ENCODE results near the gene SMCO2.

Gene SMCO2

DNA sequence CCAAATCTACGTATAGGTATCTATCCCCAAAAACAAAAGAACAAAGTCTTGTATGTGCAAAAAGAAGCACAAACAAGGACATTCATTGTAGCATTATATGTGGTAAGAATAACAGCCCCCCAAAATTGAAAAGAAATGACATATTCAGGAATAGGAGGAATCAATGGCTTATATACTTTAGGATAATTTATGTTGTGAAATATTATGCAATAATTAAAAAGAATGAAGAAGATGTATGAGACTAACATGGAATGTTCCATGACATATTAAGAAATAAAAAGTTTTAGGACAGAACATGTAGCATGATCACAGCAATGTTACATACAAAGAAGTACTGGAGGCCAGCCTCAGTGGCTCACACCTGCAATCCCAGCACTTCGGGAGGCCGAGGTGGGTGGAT is 9.1 kb downstream of the SMCO2 start:
- DNase-seq: no peak

DNA sequence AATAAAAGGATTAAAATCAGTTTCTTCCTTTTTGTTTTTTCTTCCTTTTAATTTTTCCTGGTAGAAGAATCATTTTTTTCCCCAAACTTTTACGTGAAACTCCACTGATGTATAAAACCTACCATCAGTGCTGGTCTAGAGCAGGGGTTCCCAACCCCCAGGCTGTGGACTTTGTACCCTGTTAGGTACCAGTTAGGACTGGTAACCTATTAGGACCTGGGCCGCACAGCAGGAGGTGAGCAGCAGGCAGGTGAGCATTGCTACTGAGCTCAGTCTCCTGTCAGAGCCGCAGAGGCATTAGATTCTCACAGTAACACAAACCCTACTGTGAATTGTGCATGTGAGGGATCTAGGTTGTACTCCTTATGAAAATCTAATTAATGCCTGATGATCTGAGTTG is 10.1 kb downstream of the SMCO2 start:
- no peak for DNase-seq

DNA sequence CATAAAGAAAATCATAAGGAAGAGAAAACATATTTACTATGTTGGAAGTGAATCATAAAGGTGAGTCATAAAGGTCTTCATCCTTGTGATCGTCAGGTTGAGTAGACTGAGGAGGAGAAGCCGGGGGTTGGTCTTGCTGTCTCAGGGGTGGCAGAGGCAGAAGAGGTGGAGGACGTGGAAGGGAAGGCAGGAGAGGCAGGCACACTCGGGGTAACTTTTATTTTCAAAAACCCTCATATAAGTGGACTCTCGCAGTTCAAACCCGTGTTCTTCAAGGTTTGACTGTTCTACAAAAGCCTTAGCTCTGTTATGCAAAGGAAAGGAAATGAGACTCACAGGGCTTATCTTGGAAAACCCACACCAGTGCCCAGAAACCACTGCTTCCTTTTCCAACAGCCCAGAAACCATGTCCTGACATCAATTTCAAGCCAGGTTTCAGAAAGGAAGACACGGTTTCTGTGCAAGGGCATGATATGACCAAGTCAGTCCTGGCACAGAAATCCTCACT is 14.0 kb downstream of the SMCO2 start:
- DNase-seq: no peak

DNA sequence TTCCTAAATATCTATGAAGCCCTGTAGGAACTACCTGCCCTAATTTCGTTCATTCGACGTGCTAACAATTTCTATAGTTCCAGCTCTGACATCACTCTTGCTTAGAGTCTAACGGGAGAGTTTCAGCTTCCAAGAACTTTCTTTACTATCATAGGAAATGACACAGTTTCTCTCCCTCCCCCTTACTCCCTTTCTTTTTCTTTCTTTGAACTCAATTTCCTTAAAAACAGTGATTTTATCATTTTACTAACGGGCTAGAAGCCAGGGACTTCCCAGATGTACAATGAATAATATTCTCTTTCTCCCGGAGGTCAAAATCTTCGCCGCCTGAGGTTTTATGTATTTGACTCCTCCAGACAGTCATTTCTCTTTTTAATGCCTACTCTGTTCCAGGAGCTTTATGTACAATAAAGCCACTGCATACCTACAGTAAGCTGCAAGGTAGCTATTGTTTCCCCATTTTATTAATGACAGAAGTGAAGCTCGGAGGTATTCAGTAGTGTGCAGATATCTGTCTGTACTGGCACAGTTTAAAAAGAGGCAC is 15.7 kb downstream of the SMCO2 start:
- no peak for DNase-seq

DNA sequence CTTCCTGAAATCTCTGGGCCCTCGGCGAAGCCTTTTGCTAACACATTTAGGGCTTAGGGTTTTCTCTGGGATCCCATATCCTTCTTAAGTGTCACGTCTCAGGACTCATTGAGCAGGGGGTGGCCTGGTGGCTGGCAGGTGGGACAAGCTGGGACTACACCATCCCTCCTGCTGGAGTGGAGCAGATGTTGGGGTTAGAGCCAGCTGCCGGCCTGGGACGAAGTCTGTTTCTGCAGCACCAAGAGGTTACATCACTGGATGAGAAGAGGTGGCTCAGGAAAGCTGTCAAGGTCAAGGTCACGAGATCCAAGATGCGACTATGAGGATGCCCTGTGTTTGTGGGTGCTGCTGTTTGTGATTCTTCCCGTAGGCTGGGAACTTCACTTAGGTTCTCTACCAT is 16.3 kb downstream of the SMCO2 start:
- no peak for DNase-seq

DNA sequence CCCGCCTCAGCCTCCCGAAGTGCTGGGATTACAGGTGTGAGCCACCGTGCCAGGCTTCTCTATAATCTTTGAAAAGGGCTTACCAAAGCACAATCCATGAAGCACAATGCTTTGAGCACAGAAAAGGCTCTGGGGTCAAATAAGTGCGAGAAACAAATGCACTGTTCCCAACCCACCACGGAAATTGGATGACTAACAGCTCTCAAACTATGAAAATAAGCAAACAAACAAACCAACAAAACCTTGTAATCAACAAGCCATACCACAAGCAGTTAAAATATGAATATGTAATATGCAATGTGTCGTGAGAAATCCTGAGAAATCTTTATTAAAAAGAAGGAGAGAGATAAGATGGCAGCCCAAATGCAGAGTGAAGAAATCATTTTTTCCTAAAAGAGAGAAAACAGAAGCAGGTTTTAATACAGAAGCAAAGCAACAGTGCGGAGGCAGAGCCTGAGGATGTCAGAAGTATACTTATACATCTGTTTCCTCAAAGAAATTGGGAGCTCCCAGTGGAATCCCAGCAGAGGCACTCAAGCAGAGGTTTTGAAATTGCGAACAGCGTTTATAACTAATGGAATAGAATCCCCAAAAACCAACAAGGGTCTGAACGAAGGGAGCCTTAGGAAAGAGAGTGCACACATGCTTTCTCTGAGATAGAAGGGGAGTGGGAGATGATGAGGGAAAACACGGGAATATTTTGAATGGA is 17.1 kb downstream of the SMCO2 start:
- no peak for DNase-seq

DNA sequence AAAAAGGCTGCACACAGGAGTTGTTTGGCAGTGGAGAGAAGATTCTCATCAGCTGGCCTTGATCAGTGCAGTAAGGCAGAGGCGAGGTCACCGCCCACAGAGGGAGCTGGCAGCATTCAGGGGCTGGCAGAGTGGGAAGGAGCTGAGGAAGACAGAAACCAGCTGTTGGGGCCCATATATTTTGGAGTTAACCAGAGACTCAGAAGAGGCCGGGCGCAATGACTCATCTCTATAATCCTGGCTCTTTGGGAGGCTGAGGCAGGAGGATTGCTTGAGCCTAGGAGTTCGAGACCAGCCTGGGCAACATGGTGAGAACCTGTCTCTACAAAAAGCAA is 17.7 kb downstream of the SMCO2 start:
- no peak for DNase-seq

DNA sequence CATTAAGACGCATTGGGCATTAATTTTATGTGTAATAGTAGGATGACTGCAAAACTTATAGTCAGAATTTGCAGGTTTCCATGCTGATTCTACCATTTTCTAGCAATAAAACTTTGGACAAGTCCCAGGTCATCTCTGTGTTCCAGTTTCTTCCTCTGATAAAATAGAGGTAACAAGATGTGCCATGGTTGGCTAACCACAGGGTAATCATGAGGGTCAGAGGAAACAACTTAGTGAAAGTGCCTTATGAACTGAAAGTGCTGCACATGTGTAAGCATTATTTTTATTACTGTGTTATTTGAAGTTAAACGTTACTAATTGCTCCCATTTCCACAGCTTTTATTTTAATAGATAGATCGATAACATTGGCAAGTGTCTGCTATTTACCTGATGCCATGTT is 21.1 kb downstream of the SMCO2 start:
- DNase-seq: no peak

DNA sequence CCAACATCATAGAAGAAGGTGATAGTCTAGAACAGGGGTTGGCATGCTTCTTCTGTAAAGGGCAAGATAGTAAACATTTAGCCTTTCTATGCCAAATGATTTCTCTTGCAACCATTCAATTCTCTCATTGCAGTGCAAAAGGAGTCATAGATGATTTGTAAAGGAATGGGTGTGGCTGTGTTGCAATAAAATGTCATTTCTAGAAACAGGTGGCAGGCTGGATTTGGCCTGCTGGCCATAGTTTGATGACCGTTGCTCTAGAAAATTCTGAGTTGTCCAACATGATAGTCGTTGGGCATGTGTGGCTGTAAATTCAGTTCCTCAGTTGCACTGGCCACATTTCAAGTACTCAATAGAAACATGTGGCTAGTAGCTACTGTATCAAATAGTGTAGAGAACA is 21.7 kb downstream of the SMCO2 start:
- DNase-seq: no peak

DNA sequence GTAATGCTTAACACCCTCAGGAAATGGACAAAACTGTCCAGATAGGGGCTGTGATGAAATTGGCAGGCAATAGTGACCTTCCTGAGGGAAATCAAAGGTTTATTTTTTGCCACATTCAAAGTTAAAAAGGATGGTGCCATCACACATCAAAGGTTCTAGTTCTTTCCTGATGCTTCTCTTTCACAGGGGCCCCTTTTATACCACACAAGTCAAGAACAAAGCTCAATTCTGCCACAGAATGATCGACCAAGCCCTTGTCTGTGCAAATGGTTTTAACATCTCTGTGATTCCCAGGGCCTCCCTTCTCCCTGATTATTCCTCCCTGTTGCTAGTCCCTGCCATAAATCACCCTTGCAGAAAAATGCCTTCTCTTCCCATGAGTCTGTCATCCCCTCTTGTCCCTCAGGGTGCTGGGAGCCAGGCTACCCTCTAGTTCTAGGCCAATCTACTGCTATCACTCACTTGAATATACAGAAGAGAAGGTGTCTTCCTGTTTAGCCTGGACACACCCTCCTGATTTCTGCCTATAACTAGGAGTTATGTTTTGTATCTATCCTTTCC is 22.7 kb downstream of the SMCO2 start:
- DNase-seq: no peak

DNA sequence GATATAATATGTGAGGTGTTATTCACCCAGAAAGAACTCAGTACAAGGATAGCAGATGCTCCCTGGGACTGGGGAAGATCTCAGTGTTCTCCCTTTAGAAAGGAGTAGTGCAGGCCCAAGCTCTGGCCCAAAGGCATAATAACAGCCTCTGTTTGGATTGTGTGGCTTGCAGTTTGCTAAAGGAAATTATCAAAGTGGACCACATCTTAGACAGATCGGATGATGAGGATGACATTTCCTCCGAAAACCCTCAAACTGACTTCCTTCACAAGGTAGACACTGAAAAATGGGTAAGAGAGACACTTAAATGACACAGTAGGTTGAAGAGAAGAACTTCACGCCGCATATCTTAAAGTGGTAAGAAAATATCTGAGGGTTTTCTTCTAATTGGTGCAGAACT is 26.1 kb downstream of the SMCO2 start:
- no peak for DNase-seq

DNA sequence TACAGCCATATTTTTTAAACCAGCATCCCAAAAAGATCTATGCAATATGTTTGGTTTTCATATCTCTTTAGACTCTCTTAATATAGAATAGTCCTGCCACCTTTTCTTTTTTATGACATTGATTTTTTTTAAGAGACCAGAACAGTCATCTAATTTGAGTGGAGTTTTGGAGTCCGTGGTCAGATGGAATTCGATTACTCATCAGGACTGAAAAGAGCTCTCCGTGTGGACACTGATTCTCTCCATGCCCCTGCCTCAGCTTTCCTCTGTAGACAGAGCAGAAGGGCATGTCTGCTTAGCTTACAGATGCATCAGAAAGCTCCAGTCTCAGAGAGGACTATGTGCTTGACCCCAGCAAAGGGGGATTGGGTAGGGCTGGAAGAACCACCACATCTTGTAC is 27.8 kb downstream of the SMCO2 start:
- no peak for DNase-seq

DNA sequence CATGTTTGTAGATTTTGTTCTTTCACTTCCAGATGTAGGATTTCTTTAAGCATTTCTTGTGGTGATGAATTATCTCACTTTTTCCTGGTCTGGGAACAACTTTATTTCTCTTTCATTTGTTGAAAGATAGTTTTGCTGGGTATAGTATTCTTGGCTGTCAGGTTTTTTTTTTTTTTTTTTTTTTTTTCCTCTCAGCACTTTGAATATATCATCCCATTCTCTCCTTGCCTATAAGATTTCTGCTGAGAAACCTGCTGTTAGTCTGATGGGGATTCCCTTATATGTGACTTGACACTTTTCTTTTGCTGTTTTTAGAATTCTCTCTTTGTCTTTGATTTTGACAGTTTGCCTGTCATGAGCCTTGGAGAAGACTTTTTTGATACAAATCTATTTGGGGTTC is 30.5 kb downstream of the SMCO2 start:
- no peak for DNase-seq

DNA sequence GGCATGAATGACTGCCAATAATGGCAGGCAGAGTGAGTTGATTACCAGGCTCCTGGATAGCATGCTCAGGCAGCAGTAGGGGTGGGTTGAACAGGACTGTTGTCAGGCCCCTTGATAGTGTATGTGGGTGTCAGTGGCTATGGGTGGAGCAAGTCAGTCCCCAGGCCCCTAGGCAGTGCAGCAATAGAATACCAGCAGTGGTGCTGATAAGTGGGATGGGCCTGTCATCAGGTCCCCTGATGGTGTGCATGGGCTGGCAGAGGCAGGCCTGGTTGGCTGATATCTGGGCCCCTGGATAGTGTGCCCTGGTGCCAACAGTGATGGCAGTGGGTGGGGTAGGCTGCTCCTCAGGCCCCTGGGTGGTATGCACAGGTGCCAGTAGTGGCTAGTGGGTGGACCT is 32.4 kb downstream of the SMCO2 start:
- no peak for DNase-seq

DNA sequence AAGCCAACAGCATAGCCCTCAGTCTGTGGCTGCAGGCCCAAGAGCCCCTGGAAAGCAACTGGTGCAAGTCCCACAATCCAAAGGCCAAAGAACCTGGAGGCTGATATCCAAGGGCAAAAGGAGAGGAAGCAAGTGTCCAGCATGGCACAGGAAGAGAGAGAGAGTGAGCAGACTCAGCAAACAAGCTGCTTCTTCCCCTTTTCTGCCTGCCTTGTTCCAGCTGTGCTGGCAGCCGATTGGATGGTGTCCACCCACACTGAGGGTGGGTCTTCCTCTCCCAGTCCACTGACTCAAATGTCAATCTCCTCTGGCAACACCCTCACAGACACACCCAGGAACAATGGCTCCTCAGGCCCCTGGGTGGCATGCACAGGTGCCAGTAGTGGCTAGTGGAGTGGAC is 33.5 kb downstream of the SMCO2 start:
- no peak for DNase-seq

DNA sequence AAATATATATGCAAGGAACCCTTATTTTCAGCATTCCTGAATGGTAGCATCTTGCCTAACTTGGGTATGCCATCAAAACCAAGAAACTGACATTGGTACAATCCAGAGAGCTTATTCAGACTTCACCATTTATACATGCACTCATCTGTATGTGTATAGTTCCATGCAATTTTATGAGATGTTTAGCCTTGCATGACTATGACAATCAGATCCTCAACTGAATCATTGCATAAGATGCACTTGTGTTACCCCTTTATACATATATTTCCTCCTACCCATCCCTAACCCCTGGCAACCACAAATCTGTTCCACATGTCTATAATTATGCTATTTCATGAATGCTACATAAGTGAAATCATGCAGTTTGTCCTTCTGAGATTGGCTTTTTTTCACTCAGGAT is 40.4 kb downstream of the SMCO2 start:
- no peak for DNase-seq

DNA sequence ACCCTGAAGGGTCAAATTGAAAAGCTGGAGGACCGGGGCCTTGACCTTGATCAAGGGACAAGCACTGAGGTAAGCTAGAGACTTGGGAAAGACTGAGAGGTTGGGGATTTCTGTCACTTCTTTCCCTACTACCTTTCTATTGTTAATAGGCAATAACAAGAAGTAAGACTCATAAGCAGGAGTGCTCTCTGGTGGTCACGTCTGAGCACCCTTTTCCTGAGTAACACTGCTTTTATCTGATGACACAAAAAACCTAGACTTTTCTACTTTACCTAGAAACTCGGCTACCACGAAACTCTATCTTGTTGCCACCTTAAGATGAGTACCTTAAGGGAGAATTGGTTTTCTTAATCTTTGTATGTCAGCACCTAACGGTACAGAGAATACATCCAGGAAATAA is 41.9 kb downstream of the SMCO2 start:
- no peak for DNase-seq

DNA sequence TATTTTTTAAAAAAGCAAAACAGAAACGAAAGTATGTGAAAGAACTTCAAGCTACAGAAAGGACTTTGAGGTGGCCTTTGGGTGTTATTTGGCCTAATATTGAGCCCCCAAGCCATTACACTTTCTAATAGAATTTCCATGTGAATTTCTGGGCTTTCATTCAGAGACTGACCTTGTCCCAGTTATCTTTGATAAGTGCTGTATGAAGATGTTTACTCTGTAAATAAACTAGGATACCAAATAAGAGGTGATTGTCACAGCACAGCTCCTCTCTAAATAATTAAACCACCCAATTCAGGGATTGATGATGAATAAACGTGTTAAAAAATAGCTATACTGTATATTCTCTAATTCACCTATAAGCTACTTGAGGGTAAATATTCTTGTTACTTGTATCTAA is 44.7 kb downstream of the SMCO2 start:
- no peak for DNase-seq

DNA sequence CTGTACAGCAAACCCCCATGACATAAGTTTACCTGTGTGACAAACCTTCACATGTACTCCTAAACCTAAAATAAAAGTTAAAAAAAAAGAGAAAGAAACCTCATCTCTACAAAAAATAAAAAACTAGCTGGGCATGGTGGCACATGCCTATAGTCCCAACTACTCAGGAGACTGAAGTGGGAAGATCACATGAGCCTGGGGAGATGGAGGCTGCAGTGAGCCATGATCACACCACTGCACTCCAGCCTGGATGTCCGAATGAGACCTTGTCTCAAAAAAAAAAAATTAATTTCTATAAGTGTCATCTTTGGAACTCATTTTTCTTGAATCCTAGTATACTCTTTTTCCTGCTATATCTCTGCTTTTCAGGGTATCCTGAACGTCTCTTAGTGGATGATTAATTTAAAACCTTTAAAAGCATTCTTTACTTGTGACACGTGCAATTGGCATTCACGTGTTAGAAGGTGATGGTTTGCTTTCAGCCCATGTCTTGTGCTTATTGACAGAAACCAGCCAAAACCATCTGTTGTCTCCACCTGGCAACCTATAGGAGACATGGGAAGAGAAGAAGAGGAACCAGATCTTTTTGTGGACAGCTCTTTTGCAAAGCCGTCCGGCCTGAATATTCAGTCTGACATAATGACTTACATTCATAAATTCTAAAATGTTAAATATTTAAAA is 46.9 kb downstream of the SMCO2 start:
- DNase-seq: no peak

DNA sequence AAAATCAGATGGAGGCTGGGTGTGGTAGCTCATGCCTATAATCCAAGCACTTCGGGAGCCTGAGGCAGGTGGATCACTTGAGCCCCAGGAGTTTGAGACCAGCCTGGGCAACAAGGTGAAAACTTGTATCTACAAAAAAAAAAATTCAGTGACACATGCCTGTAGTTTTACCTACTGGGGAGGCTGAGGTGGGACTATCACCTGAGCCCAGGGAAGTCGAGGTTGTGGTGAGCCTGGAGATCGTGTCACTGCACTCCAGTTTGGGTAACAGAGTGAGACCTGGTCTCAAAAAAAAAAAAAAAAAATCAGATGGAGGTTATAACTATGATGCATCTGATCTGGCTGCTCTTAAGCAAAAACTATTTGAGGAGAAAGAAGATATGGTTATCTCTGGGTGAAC is 50.9 kb downstream of the SMCO2 start:
- DNase-seq: no peak

DNA sequence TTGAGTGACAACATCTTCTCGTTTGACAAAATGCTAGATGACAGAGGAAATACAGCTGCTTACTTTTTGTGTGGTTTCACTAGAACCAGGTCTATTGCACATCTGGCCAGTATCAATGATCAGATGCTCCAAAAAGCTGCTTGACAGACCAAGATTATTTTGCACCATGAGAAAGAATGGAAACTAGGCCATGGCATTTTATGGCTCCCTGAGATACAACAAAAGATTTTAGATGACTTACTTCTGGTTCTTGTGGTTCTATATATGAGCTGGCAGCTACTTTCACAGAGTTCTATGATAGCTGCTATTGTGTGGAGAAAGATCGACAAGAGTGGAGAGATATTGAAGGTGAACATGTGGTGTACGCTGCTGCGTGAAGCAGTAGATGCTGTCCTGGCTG is 51.6 kb downstream of the SMCO2 start:
- no peak for DNase-seq

DNA sequence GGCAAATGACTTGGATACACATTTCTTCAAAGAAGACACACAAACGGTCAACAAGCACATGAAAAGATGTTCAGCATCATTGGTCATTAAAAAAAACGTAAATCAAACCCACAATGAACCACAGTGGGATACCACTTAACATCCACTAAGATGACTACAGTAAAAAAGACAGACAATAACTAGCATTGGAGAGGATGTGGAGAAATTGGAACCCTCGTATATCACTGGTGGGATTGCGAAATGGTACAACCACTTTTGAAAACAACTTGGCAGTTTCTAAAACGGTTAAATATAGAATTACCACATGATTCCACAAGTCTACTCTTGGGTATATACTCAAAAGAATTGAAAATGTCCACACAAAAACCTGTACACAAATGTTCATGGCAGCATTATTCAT is 52.2 kb downstream of the SMCO2 start:
- no peak for DNase-seq

DNA sequence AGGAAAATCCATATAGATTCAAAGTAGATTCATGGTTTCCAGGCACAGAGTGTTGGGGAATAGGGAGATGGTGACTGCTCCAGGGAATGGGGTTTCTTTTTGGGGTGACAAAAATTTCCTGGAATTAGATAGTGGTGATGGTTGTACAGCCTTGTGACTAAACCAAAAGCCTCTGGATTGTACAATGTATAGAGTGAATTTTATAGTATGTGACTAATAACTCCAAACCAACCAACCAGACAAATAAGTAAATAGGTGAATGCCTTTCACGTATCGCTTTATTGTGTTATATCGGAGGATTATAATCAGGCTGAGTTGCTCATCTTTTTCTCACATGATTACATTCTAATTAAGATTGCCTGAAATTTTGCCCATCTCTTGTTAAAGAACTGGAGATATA is 52.8 kb downstream of the SMCO2 start:
- DNase-seq: no peak

DNA sequence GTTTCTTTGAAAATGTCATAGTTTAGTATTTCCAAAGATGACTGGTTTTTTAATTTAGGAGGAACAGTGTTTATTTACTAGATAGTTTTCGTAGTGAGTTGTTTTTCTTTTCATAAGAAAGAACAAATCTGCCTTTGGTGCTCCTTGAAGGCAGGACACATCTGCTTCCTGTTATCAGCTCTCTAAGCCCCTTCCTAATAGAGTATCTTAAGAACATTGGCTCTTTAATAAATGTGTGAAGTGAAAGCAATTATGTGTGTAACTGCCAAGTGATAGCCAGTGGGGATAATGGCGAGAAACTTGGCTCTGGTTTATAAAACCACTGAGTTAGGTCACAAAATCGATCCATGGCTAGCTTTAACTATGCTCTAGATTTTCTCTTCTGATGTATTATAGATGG is 54.0 kb downstream of the SMCO2 start:
- no peak for DNase-seq
